Measurements from ENCODE around the gene TAF11L6. TPM values are rescaled to one million over a fixed set of nuclear protein-coding genes. Genes with fewer than 3 reads are reported as not detected.
"Not testable (repeated sequence)": the region's sequence is repeated elsewhere in the genome, so short reads cannot be mapped to it uniquely, and the experiment has no call there.

The TAF11L6 gene
- total RNA-seq, 6 donors from 2014 or later, result not detected

DNA sequence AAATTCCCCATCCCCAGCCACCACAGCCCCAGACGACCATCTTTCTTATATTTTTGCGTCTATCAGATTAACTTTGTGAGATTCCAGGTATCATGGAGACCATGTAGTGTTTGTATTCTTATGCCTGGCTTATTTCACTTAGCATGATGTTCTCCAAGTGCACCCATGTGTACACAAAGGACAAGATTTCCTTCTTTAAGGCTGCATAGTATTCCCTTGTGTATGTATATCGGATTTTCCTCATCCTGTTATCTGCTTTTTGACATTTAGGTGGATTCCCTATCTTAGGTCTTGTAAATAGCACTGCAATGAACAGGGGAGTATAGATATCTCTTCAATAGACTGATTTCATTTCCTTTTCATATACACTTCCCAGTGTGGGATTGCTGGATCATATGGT, 35.7 kb upstream of the TAF11L6 start:
- no peaks in the 10 kb centered on the region for H3K36me3 ChIP-seq
- 94 to 96% methylated on average over 3 of the region's 3 CpGs for WGBS, 2 donors
- ATAC-seq (ENCODE audit: low FRiP score in 2 of 2) (no peak), DNase-seq (no peak)
- H3K27ac ChIP-seq, result no peak overlapping the region
- no peak for TF ChIP-seq EP300 (IDR thresholded peaks at IDR 0.05)
- TF ChIP-seq, protein P1, sequence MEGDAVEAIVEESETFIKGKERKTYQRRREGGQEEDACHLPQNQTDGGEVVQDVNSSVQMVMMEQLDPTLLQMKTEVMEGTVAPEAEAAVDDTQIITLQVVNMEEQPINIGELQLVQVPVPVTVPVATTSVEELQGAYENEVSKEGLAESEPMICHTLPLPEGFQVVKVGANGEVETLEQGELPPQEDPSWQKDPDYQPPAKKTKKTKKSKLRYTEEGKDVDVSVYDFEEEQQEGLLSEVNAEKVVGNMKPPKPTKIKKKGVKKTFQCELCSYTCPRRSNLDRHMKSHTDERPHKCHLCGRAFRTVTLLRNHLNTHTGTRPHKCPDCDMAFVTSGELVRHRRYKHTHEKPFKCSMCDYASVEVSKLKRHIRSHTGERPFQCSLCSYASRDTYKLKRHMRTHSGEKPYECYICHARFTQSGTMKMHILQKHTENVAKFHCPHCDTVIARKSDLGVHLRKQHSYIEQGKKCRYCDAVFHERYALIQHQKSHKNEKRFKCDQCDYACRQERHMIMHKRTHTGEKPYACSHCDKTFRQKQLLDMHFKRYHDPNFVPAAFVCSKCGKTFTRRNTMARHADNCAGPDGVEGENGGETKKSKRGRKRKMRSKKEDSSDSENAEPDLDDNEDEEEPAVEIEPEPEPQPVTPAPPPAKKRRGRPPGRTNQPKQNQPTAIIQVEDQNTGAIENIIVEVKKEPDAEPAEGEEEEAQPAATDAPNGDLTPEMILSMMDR (IDR thresholded peaks at IDR 0.05), result no peak
- no peak for TF ChIP-seq POLR2A (IDR thresholded peaks at IDR 0.05)
- no peak for TF ChIP-seq POLR2AphosphoS5 (IDR thresholded peaks at IDR 0.05)
- H3K4me1 ChIP-seq, result no peaks in the 10 kb centered on the region
- no peaks in the 10 kb centered on the region for H3K9me3 ChIP-seq
- no peak overlapping the region for H3K4me3 ChIP-seq
- no peaks in the 10 kb centered on the region for H3K27me3 ChIP-seq

GRCh38 chr5:17497446-17497845, 31.0 kb upstream of the TAF11L6 start:
- Histone ChIP-seq H3K36me3 (no peaks in the 10 kb centered on the region), H3K27ac (no peak overlapping the region), H3K4me3 (no peak overlapping the region), H3K4me1 (no peaks in the 10 kb centered on the region), H3K27me3 (no peaks in the 10 kb centered on the region), H3K9me3 (no peaks in the 10 kb centered on the region)
- no peak for DNase-seq
- 69 to 73% methylated on average over 4 of the region's 4 CpGs for WGBS, 2 donors
- no peak for TF ChIP-seq EP300 (IDR thresholded peaks at IDR 0.05)
- TF ChIP-seq, protein P1 (IDR thresholded peaks at IDR 0.05), result no peak
- TF ChIP-seq POLR2A (IDR thresholded peaks at IDR 0.05), result no peak
- no peak for TF ChIP-seq POLR2AphosphoS5 (IDR thresholded peaks at IDR 0.05)
- ATAC-seq (ENCODE audit: low FRiP score in 2 of 2), result no peak

GRCh38 chr5:17497931-17498330, 30.5 kb upstream of the TAF11L6 start, which contains the start of gene TAF11L2:
Gene TAF11L2 (plus strand): TSS chr5:17498231.
- H3K36me3 ChIP-seq; H3K4me1 ChIP-seq; H3K27ac ChIP-seq; ATAC-seq (ENCODE audit: low FRiP score in 2 of 2); H3K27me3 ChIP-seq; H3K9me3 ChIP-seq; DNase-seq; H3K4me3 ChIP-seq: not testable (repeated sequence)
- WGBS, 2 donors, result 87 to 92% methylated on average over 8 of the region's 8 CpGs

GRCh38 chr5:17511775-17512325, 16.6 kb upstream of the TAF11L6 start:
- Histone ChIP-seq H3K27me3 (no peaks in the 10 kb centered on the region), H3K4me3 (no peak overlapping the region), H3K4me1 (no peaks in the 10 kb centered on the region), H3K36me3 (no peaks in the 10 kb centered on the region), H3K27ac (no peak overlapping the region), H3K9me3 (no peaks in the 10 kb centered on the region)
- ATAC-seq (ENCODE audit: low FRiP score in 2 of 2) (no peak), DNase-seq (peak in 1 of 2 donors; percentile 40)
- TF ChIP-seq, protein P1 (IDR thresholded peaks at IDR 0.05), result no peak
- TF ChIP-seq POLR2AphosphoS5 (IDR thresholded peaks at IDR 0.05) (no peak), EP300 (IDR thresholded peaks at IDR 0.05) (no peak), POLR2A (IDR thresholded peaks at IDR 0.05) (no peak)
- WGBS, 2 donors, result 92 to 96% methylated on average over 13 to 17 of the region's 17 CpGs

DNA sequence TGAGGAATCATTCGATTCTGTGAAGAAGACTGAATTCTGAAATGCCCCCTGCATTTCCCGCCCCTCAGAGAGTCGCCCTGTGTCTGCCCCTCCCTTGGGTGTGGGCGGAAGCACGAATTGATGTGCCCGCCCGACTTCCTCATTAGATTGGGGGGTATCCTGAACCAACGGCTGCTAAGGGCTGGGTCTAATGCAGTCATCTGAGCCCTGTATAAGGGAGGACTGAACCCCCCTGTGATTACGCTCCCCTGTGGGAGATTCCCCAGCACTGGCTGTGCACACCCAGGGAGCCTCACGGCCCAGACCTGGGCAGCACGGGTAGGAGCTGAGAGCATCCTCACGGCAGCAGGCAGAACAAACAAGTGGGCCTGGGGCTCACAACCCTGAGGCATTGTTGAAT, 10.9 kb upstream of the TAF11L6 start:
- H3K27me3 ChIP-seq; H3K4me1 ChIP-seq; H3K36me3 ChIP-seq; H3K4me3 ChIP-seq; H3K27ac ChIP-seq; H3K9me3 ChIP-seq; ATAC-seq (ENCODE audit: low FRiP score in 2 of 2): not testable (repeated sequence)
- peak in 1 of 2 donors; percentile 41 for DNase-seq
- whole genome bisulfite sequencing, 2 donors, result 82 to 88% methylated on average over 11 to 12 of the region's 12 CpGs

DNA sequence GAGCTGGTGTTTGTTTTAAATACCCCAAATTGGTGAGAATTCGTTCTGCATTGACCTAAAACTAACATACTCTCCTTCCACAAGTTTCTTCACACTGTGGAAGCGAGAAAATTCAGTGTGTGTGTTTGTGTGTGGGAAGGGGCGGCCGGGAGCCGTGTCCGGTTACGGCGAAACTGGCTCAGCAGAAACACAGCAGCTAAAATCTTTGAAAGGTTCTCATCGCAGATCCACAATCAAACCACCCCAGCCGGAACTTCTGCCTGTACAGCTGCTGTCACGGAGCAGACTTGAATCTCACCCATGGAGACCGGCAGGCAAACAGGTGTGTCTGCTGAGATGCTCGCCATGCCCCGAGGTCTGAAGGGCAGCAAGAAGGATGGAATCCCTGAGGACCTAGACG, 10.4 kb upstream of the TAF11L6 start, which contains the start of gene TAF11L3:
TSS of gene TAF11L3 (plus strand) at position 301 of the 400 bp plus-strand sequence.
- not testable (repeated sequence) for H3K27ac ChIP-seq; H3K4me1 ChIP-seq; H3K36me3 ChIP-seq; DNase-seq; H3K9me3 ChIP-seq; H3K27me3 ChIP-seq; ATAC-seq (ENCODE audit: low FRiP score in 2 of 2); H3K4me3 ChIP-seq
- no CpG with 5 or more reads among the region's 15 CpGs for WGBS, 2 donors

- not testable (repeated sequence) for H3K4me1 ChIP-seq; H3K27me3 ChIP-seq; DNase-seq; H3K4me3 ChIP-seq; H3K36me3 ChIP-seq; ATAC-seq (ENCODE audit: low FRiP score in 2 of 2); H3K27ac ChIP-seq; H3K9me3 ChIP-seq
- WGBS, 2 donors, result 92 to 95% methylated on average over 10 of the region's 14 CpGs
These were observed 9.0 kb upstream of the TAF11L6 start for GRCh38 chr5:17519508-17519907.

- not testable (repeated sequence) for H3K9me3 ChIP-seq, H3K4me1 ChIP-seq
- WGBS, 2 donors, result no CpG with 5 or more reads among the region's 15 CpGs
These were observed 7.0 kb upstream of the TAF11L6 start, which contains the start of gene TAF11L4 for GRCh38 chr5:17521501-17521900. Gene TAF11L4 (plus strand): TSS chr5:17521801.

GRCh38 chr5:17524935-17525334, 3.5 kb upstream of the TAF11L6 start, which contains the start of gene TAF11L5:
Gene TAF11L5 (plus strand): TSS chr5:17525235.
- not testable (repeated sequence) for H3K27me3 ChIP-seq; DNase-seq; H3K4me3 ChIP-seq; H3K9me3 ChIP-seq; ATAC-seq (ENCODE audit: low FRiP score in 2 of 2); H3K4me1 ChIP-seq; H3K27ac ChIP-seq; H3K36me3 ChIP-seq
- WGBS, 2 donors, result no CpG with 5 or more reads among the region's 15 CpGs

More at GRCh38 chr5:17521501-17521900, 7.0 kb upstream of the TAF11L6 start, which contains the start of gene TAF11L4:
- not testable (repeated sequence) for H3K36me3 ChIP-seq; ATAC-seq (ENCODE audit: low FRiP score in 2 of 2); H3K4me3 ChIP-seq; H3K27me3 ChIP-seq; DNase-seq; H3K27ac ChIP-seq

DNA sequence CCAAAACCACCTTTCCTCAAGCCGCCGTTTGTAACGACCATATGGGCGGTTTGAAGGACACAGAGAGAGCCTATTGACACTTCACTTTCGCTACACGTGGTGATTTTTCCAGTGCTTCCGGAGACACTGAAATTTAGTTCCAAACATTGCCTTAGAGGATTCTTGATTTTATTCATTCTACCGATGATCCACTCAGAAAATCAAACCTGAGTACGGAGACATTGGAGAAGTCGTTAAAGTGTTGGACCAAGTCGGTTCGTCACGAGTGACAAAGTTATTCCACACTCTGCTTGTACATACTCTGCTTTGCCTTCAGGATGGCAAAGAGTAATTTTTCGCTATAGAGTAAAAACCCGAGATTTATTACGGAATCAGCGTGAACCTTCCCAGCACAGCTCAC, 2.0 kb upstream of the TAF11L6 start:
- H3K4me3 ChIP-seq; H3K36me3 ChIP-seq; H3K4me1 ChIP-seq; H3K27ac ChIP-seq; ATAC-seq (ENCODE audit: low FRiP score in 2 of 2); H3K27me3 ChIP-seq; H3K9me3 ChIP-seq: not testable (repeated sequence)
- DNase-seq, result peak in 1 of 2 donors; percentile 36
- 91 to 93% methylated on average over 13 to 16 of the region's 17 CpGs for WGBS, 2 donors

Data from upper lobe of left lung (tissue), 6 donors.